GM12878 (cell line): ENCODE data around the gene DCLRE1C. TPM values are rescaled to one million over a fixed set of nuclear protein-coding genes. Genes with fewer than 3 reads are reported as not detected.

ENCODE experiments used
- ATAC-seq: fragments of 200-7000 bp; cut with Tn5 transposase; 3 replicates; pipeline ENCODE4 v1.9.1; 2020; ENCODE audit warnings: mild to moderate bottlenecking, moderate library complexity
- BruUV-seq: library from RNA; stranded (reverse); fragments of 400-500 nt; replicated peaks from 2 replicates; lab custom pipeline; 2021; lab: Mats Ljungman, UMichigan
- CTCF ChIA-PET: fragments of 300-600 bp; sonication (Branson Sonifier 250); formaldehyde crosslinking; extraction: SDS; loops from one replicate; lab custom pipeline; 2021; ENCODE audit warnings: inconsistent platforms; lab: Yijun Ruan, JAX
- POLR2A ChIA-PET: fragments of 350-600 bp; formaldehyde crosslinking; extraction: SDS; loops from one replicate; lab custom pipeline; 2021; ENCODE audit warnings: inconsistent platforms; lab: Charles Lee
- RAD21 ChIA-PET: fragments of 300-600 bp; sonication (Branson Sonifier 250); formaldehyde crosslinking; loops from one replicate; lab custom pipeline; 2023; ENCODE audit warnings: antibody characterized with exemption; ENCODE audit not compliant: unreplicated experiment; lab: Charles Lee
- SMC1A ChIA-PET: fragments of 300-600 bp; sonication (Branson Sonifier 250); formaldehyde crosslinking; loops from one replicate; lab custom pipeline; 2023; ENCODE audit not compliant: unreplicated experiment, uncharacterized antibody; lab: Charles Lee
- DNase-seq: peaks from one replicate; pipeline ENCODE4 v3.0.0-alpha.2; 2011; ENCODE audit warnings: low read depth, low spot score
- FAIRE-seq: peaks from 3 replicates; lab custom pipeline; 2011; peaks lifted over from hg19 to GRCh38; lab: Jason Lieb, UNC
- H2AFZ ChIP-seq: 2 replicates; pipeline ENCODE4 v1.6.0; 2011; ENCODE audit warnings: low read depth, low read length, control low read depth; ENCODE audit not compliant: control insufficient read depth
- H3K27ac ChIP-seq: 2 replicates; pipeline ENCODE4 v1.5.1; 2011; ENCODE audit warnings: control low read depth; ENCODE audit not compliant: control insufficient read depth, insufficient read depth
- H3K27me3 ChIP-seq, 2 experiments: replicated peaks in 1 of 2; 2 replicates each; pipeline versions ENCODE4 v1.6.0 to v1.6.1; 2011; ENCODE audit warnings: low read length in 1 of 2; ENCODE audit not compliant: control insufficient read depth in 2 of 2, insufficient read depth in 2 of 2
- H3K36me3 ChIP-seq, 2 experiments: 2 replicates each; pipeline ENCODE4 v1.5.1; 2011; ENCODE audit warnings: low read length in 1 of 2; ENCODE audit not compliant: control insufficient read depth in 2 of 2, insufficient read depth in 2 of 2
- H3K4me1 ChIP-seq: 2 replicates; pipeline ENCODE4 v1.6.1; 2011; ENCODE audit warnings: mild to moderate bottlenecking, low read length, moderate library complexity, mixed read lengths; ENCODE audit not compliant: control insufficient read depth, insufficient read depth
- H3K4me2 ChIP-seq: 2 replicates; pipeline ENCODE4 v1.6.0; 2011; ENCODE audit warnings: control low read depth; ENCODE audit not compliant: control insufficient read depth, insufficient read depth
- H3K4me3 ChIP-seq: fragments of 200-600 bp; sonication (generic); 2 replicates; pipeline ENCODE4 v1.5.1; 2016
- H3K79me2 ChIP-seq: 2 replicates; pipeline ENCODE4 v1.6.0; 2011; ENCODE audit warnings: low read length; ENCODE audit not compliant: control insufficient read depth, insufficient read depth
- H3K9ac ChIP-seq: 2 replicates; pipeline ENCODE4 v1.8.0; 2011; ENCODE audit warnings: low read length, control low read depth, mixed read lengths; ENCODE audit not compliant: control insufficient read depth, insufficient read depth
- H3K9me3 ChIP-seq: replicated peaks from 3 replicates; pipeline ENCODE4 v1.5.1; 2011; ENCODE audit warnings: mild to moderate bottlenecking, low read length; ENCODE audit not compliant: control insufficient read depth, insufficient read depth
- H4K20me1 ChIP-seq: 2 replicates; pipeline ENCODE4 v1.6.0; 2011; ENCODE audit not compliant: control insufficient read depth, insufficient read depth
- CEBPB ChIP-seq, 2 experiments: fragments of 150-350 bp in 1 of 2; IDR thresholded peaks; 2 replicates each; pipeline ENCODE4 v1.6.1; 2012 to 2014; ENCODE audit warnings: low read depth in 2 of 2, low read length in 2 of 2, borderline replicate concordance in 1 of 2, inconsistent platforms in 1 of 2
- CHD2 ChIP-seq: IDR thresholded peaks from 2 replicates; pipeline ENCODE4 v1.6.1; 2011; ENCODE audit warnings: low read depth, low read length, improper control_type of control experiment, borderline replicate concordance
- CUX1 ChIP-seq: IDR thresholded peaks from 2 replicates; pipeline ENCODE4 v1.6.1; 2012; ENCODE audit warnings: improper control_type of control experiment, low read depth, low read length; ENCODE audit not compliant: insufficient replicate concordance
- EED ChIP-seq: sonication (generic); IDR thresholded peaks from 2 replicates; pipeline ENCODE4 v1.6.1; 2016; ENCODE audit warnings: antibody characterized with exemption, low read depth
- MLLT1 ChIP-seq: fragments of 450-650 bp; IDR thresholded peaks from 2 replicates; pipeline ENCODE4 v1.6.1; 2016; ENCODE audit warnings: mild to moderate bottlenecking
- NR2C1 ChIP-seq: fragments of 450-650 bp; IDR thresholded peaks from 2 replicates; pipeline ENCODE4 v1.6.1; 2017; ENCODE audit warnings: antibody characterized with exemption, mild to moderate bottlenecking, moderate library complexity
- POLR2AphosphoS2 ChIP-seq: IDR thresholded peaks from 2 replicates; pipeline ENCODE4 v1.6.1; 2011; ENCODE audit warnings: low read depth, mild to moderate bottlenecking, low read length, improper control_type of control experiment, moderate library complexity
- SMC3 ChIP-seq: IDR thresholded peaks from 2 replicates; pipeline ENCODE4 v1.6.1; 2011; ENCODE audit warnings: low read length, improper control_type of control experiment, borderline replicate concordance
- SPI1 ChIP-seq: IDR thresholded peaks from 2 replicates; pipeline ENCODE4 v1.6.1; 2011; ENCODE audit warnings: low read depth, mild to moderate bottlenecking, low read length, moderate library complexity, borderline replicate concordance; ENCODE audit not compliant: insufficient read depth
- TBL1XR1 ChIP-seq: IDR thresholded peaks from 2 replicates; pipeline ENCODE4 v1.6.1; 2012; ENCODE audit warnings: low read depth, low read length, improper control_type of control experiment
- ZBTB11 ChIP-seq: fragments of 450-650 bp; formaldehyde crosslinking; IDR thresholded peaks from 2 replicates; pipeline ENCODE4 v1.5.0; 2022; ENCODE audit warnings: mild to moderate bottlenecking, missing genetic modification characterization
- WGBS: methylation state at CpG from one replicate; pipeline ENCODE4 v1.1.6; 2016; ENCODE audit warnings: low lambda C conversion rate; ENCODE audit not compliant: insufficient replicate concordance, insufficient coverage; ENCODE audit errors: missing lambda C conversion rate; 5-methylcytosine and 5-hydroxymethylcytosine counted together
- in situ Hi-C: fragments of 300-500 bp; cut with MboI; formaldehyde crosslinking; loops from 9 replicates; pipeline ENCODE4 v1.14.3; 2018; ENCODE audit warnings: mixed read lengths
- intact Hi-C: fragments of 100-400 bp; cut with micrococcal nuclease; formaldehyde crosslinking; loops from one replicate; pipeline ENCODE4 v1.14.2; 2022; ENCODE audit not compliant: unreplicated experiment
- polyA plus RNA-seq, 11 experiments: library from polyadenylated mRNA; depleted of rRNA in 4 of 11; unstranded in 6 of 11; stranded (reverse) in 5 of 11; fragments of >200 nt; fragmentation: Nextera tagmentation in 4 of 11; fragmentation: Illumina TruSeq in 1 of 11; extraction: Ambion mirVana in 4 of 11; extraction: Trizol in 1 of 11; gene quantifications; 1 replicate in 1 of 11; 2 replicates in 10 of 11; pipeline versions ENCODE4 v1.2.1 to v1.2.3, GENCODE V29; 2011 to 2016; ENCODE audit warnings: inconsistent platforms in 2 of 11, missing spikeins in 2 of 11, low read depth in 1 of 11
- total RNA-seq, 4 experiments: library from RNA; depleted of rRNA in 3 of 4; stranded (reverse); fragments of >200 nt in 3 of 4; fragmentation: Illumina TruSeq in 1 of 4; extraction: Trizol in 1 of 4; gene quantifications; 2 replicates each; pipeline versions ENCODE4 v1.2.1 to v1.2.3, GENCODE V29; 2013 to 2021

Gene DCLRE1C
- total and polyA plus RNA-seq, 10 of the 15 experiments (the other 5 are each of a cell fraction or from before 2014, with no cell fraction given) = 15.7 to 43.4 (median 26.0) TPM

GRCh38 chr10:14875941-14876340, 78.0 kb downstream of the DCLRE1C start:
- H3K4me2 ChIP-seq = no peak overlapping the region
- H3K27me3 ChIP-seq = no peaks in the 10 kb centered on the region
- H3K9me3 ChIP-seq = no peaks in the 10 kb centered on the region
- DNase-seq = no peak
- no TSS peak for BruUV-seq
- FAIRE-seq = no peak
- ChIA-PET RAD21 (interaction anchor here (0.9 kb wide), 1 partner anchor 38 kb away, joined by 4 read pairs; the partner anchor contains the start of genes CDNF, HSPA14 and MSANTD7), CTCF (interaction anchor here (0.7 to 3.1 kb wide), 4 partner anchors 10 to 77 kb away, joined by 3 to 13 read pairs (median 4); partner anchors contain the start of genes CDNF, HSPA14 and MSANTD7), POLR2A (interaction anchor here (0.9 to 1.7 kb wide), 3 partner anchors 10 to 77 kb away, joined by 3 to 5 read pairs (median 3); partner anchors contain the start of genes DCLRE1C, HSPA14 and MSANTD7), SMC1A (interaction anchor here (1.0 kb wide), 1 partner anchor 28 kb away, joined by 3 read pairs; no protein-coding TSS in a partner anchor)
- H3K27ac ChIP-seq = no peak overlapping the region
- H4K20me1 ChIP-seq = no peaks in the 10 kb centered on the region
- ATAC-seq = no peak
- no peak overlapping the region for H3K4me3 ChIP-seq
- intact Hi-C loops = loop anchor here (5.0 kb wide), 1 partner anchor 39 kb away; the partner anchor contains the start of genes CDNF, HSPA14 and MSANTD7
- WGBS = 99% methylated on average over 12 of the region's 12 CpGs
- H2AFZ ChIP-seq = no peak overlapping the region
- H3K4me1 ChIP-seq = peaks cover 7% of the 10 kb centered on the region
- in situ Hi-C loops = no loop called here
- no peak overlapping the region for H3K9ac ChIP-seq
- peaks cover 0 to 3% of the 10 kb centered on the region in 2 experiments; a peak in 1 of 4 replicates for H3K36me3 ChIP-seq
- H3K79me2 ChIP-seq = peaks cover 44% of the 10 kb centered on the region
- TF ChIP-seq SMC3 (no peak), CUX1 (no peak), EED (no peak), CEBPB (IDR thresholded peaks at IDR 0.05; ENCODE audit: borderline replicate concordance in 1 of 2, low read depth in 2 of 2, low read length in 2 of 2) (no peak), CHD2 (no peak), MLLT1 (no peak), SPI1 (no peak), POLR2AphosphoS2 (no peak), TBL1XR1 (no peak), ZBTB11 (CRISPR knock-in tag) (no peak), NR2C1 (no peak)
